NAMALWA (cell line): Measurements from ENCODE around the gene PDCD5.
"Not testable (repeated sequence)": the region's sequence is repeated elsewhere in the genome, so short reads cannot be mapped to it uniquely, and the experiment has no call there.

Source experiments
- DNase-seq: peaks from one replicate; pipeline ENCODE4 v3.0.0-alpha.2; 2015; ENCODE audit warnings: low spot score

PDCD5 gene

GRCh38 chr19:32580901-32581704 lies at the start of gene PDCD5:
TSS of gene PDCD5 (plus strand) at chr19:32581190. CDS start at chr19:32581262, 72 bp downstream.
- peak; percentile 92 for DNase-seq

- DNase-seq = no peak
Measured at GRCh38 chr19:32532233-32532632, 48.8 kb upstream of the PDCD5 start.

- no peak for DNase-seq
Measured at GRCh38 chr19:32537580-32537979, 43.4 kb upstream of the PDCD5 start.

GRCh38 chr19:32539240-32539916 lies 41.6 kb upstream of the PDCD5 start:
- no peak for DNase-seq

GRCh38 chr19:32540621-32541020 lies 40.4 kb upstream of the PDCD5 start:
- no peak for DNase-seq

GRCh38 chr19:32541376-32541775 lies 39.6 kb upstream of the PDCD5 start:
- not testable (repeated sequence) for DNase-seq

- DNase-seq = no peak
Measured at GRCh38 chr19:32542477-32543108, 38.4 kb upstream of the PDCD5 start.

- no peak for DNase-seq
Measured at GRCh38 chr19:32543115-32543900, 37.7 kb upstream of the PDCD5 start.

- no peak for DNase-seq
Measured at GRCh38 chr19:32544917-32545316, 36.1 kb upstream of the PDCD5 start.

GRCh38 chr19:32550666-32551065 lies 30.3 kb upstream of the PDCD5 start:
- DNase-seq = no peak

- no peak for DNase-seq
Measured at GRCh38 chr19:32555786-32556185, 25.2 kb upstream of the PDCD5 start.

- DNase-seq = no peak
Measured at GRCh38 chr19:32558607-32559228, 22.3 kb upstream of the PDCD5 start.

- no peak for DNase-seq
Measured at GRCh38 chr19:32563761-32564160, 17.2 kb upstream of the PDCD5 start.

- no peak for DNase-seq
Measured at GRCh38 chr19:32566246-32566830, 14.7 kb upstream of the PDCD5 start.

- DNase-seq = no peak
Measured at GRCh38 chr19:32567486-32567885, 13.5 kb upstream of the PDCD5 start.

GRCh38 chr19:32570081-32570785 lies 10.8 kb upstream of the PDCD5 start:
- DNase-seq = peak; percentile 46

GRCh38 chr19:32571471-32572075 lies 9.4 kb upstream of the PDCD5 start:
- DNase-seq = not testable (repeated sequence)

- DNase-seq = not testable (repeated sequence)
Measured at GRCh38 chr19:32572700-32573491, 8.1 kb upstream of the PDCD5 start.

GRCh38 chr19:32573492-32573794 lies 7.5 kb upstream of the PDCD5 start:
- no peak for DNase-seq

GRCh38 chr19:32576790-32577189 lies 4.2 kb upstream of the PDCD5 start:
- DNase-seq = no peak
